ENCODE data around the gene AFF3. TPM values are rescaled to one million over a fixed set of nuclear protein-coding genes. Genes with fewer than 3 reads are reported as not detected.

The AFF3 gene
- total RNA-seq, 1 experiment from 2014 or later, result 0.61 TPM

GRCh38 chr2:99938250-99938649 is 204.1 kb downstream of the AFF3 start:
- Histone ChIP-seq H2AFZ (ENCODE audit: low read depth, low read length, poor library complexity, severe bottlenecking) (no peak overlapping the region), H3K9ac (ENCODE audit: low read length) (no peak overlapping the region), H3K4me1 (ENCODE audit: control insufficient read depth in 1 of 2, insufficient read depth in 2 of 2, low read length in 2 of 2) (no peaks in the 10 kb centered on the region), H3K9me2 (ENCODE audit: insufficient read depth) (no peaks in the 10 kb centered on the region), H3K27me3 (ENCODE audit: insufficient read depth, low read length) (peaks cover 57% of the 10 kb centered on the region), H3K4me2 (ENCODE audit: low read length) (no peak overlapping the region), H3K4me3 (replicated peaks in 1 of 2; ENCODE audit: low read depth in 1 of 2, low read length in 2 of 2) (no peak overlapping the region), H3K9me3 (ENCODE audit: control insufficient read depth in 1 of 2, insufficient read depth in 1 of 2, low read depth in 1 of 2, low read length in 2 of 2) (no peaks in the 10 kb centered on the region), H3K79me2 (ENCODE audit: insufficient read depth, low read length) (no peaks in the 10 kb centered on the region), H4K20me1 (ENCODE audit: insufficient read depth) (no peaks in the 10 kb centered on the region), H3K36me3 (ENCODE audit: control insufficient read depth in 1 of 2, insufficient read depth in 2 of 2, low read length in 2 of 2) (no peaks in the 10 kb centered on the region), H3K27ac (ENCODE audit: low read depth, low read length) (no peak overlapping the region)
- intact Hi-C loops (cut with micrococcal nuclease), result no loop called here
- TF ChIP-seq TCF7L2 (IDR thresholded peaks at IDR 0.05; ENCODE audit: borderline replicate concordance, extremely low read depth, insufficient read depth, insufficient read length) (no peak), SIN3A (IDR thresholded peaks at IDR 0.05; ENCODE audit: low read depth) (no peak), SRF (IDR thresholded peaks at IDR 0.05; ENCODE audit: low read depth) (no peak), FOSL1 (IDR thresholded peaks at IDR 0.05; ENCODE audit: low read depth) (no peak), CEBPB (IDR thresholded peaks at IDR 0.05; ENCODE audit: low read depth) (no peak), POLR2AphosphoS5 (IDR thresholded peaks at IDR 0.05; ENCODE audit: low read depth, low read length) (no peak), SP1 (IDR thresholded peaks at IDR 0.05; ENCODE audit: low read depth) (no peak), JUND (IDR thresholded peaks at IDR 0.05) (no peak), EZH2 (IDR thresholded peaks at IDR 0.05) (no peak), MAX (IDR thresholded peaks at IDR 0.05) (no peak), RAD21 (IDR thresholded peaks at IDR 0.05; ENCODE audit: low read depth) (no peak), YY1 (IDR thresholded peaks at IDR 0.05; ENCODE audit: extremely low read depth, insufficient replicate concordance, low read depth, low read length) (no peak), EZH2phosphoT487 (IDR thresholded peaks at IDR 0.05; ENCODE audit: borderline replicate concordance) (no peak), POLR2A (IDR thresholded peaks at IDR 0.05; ENCODE audit: borderline replicate concordance, extremely low read depth, insufficient read depth, insufficient read length) (no peak)
- TF ChIP-seq, protein P1, sequence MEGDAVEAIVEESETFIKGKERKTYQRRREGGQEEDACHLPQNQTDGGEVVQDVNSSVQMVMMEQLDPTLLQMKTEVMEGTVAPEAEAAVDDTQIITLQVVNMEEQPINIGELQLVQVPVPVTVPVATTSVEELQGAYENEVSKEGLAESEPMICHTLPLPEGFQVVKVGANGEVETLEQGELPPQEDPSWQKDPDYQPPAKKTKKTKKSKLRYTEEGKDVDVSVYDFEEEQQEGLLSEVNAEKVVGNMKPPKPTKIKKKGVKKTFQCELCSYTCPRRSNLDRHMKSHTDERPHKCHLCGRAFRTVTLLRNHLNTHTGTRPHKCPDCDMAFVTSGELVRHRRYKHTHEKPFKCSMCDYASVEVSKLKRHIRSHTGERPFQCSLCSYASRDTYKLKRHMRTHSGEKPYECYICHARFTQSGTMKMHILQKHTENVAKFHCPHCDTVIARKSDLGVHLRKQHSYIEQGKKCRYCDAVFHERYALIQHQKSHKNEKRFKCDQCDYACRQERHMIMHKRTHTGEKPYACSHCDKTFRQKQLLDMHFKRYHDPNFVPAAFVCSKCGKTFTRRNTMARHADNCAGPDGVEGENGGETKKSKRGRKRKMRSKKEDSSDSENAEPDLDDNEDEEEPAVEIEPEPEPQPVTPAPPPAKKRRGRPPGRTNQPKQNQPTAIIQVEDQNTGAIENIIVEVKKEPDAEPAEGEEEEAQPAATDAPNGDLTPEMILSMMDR (IDR thresholded peaks at IDR 0.05 in 2 of 3, conservative IDR thresholded peaks at IDR 0.05 in 1 of 3; ENCODE audit: borderline replicate concordance in 1 of 3, insufficient read depth in 1 of 3, low read depth in 2 of 3, low read length in 2 of 3), result no peak
- ATAC-seq (no peak), DNase-seq (ENCODE audit: low read depth, low spot score) (no peak)
- no TSS peak for BruUV-seq (replicated peaks)
- RAD21 ChIA-PET (ENCODE audit: low non-redundant PET in 1 of 2, low total read pairs in 2 of 2, uncharacterized antibody in 2 of 2, unreplicated experiment in 2 of 2), result no interaction called here
- CTCF ChIA-PET, result no interaction called here
- POLR2A ChIA-PET, result no interaction called here

Data from HCT116 (cell line).